SK-N-SH (cell line): ENCODE data around the gene CHST15. TPM values are rescaled to one million over a fixed set of nuclear protein-coding genes. Genes with fewer than 3 reads are reported as not detected.

Experiments
- CTCF ChIA-PET: fragments of 300-600, 350-600 bp; formaldehyde crosslinking; extraction: SDS; loops from one replicate; lab custom pipeline; 2021; lab: Yijun Ruan, JAX
- POLR2A ChIA-PET: fragments of 350-600 bp; sonication (Branson Sonifier 250); formaldehyde crosslinking; extraction: SDS; loops from one replicate; lab custom pipeline; 2020; ENCODE audit warnings: antibody characterized with exemption, inconsistent platforms; lab: Yijun Ruan, JAX
- DNase-seq: peaks from one replicate; pipeline ENCODE4 v3.0.0; 2012
- H2AFZ ChIP-seq: fragments of 200-600 bp; sonication (generic); 2 replicates; pipeline ENCODE4 v1.8.1; 2016; ENCODE audit warnings: antibody characterized with exemption, mild to moderate bottlenecking, low read depth
- H3F3A ChIP-seq: fragments of 200-600 bp; sonication (generic); replicated peaks from 2 replicates; pipeline ENCODE3; 2016; ENCODE audit warnings: antibody characterized with exemption, mild to moderate bottlenecking; ENCODE audit not compliant: insufficient read depth
- H3K27ac ChIP-seq, 2 experiments: fragments of 200-500 bp in 1 of 2; fragments of 200-600 bp in 1 of 2; sonication (Bioruptor generic) in 1 of 2; sonication (generic), shearing (Covaris generic) in 1 of 2; 2 replicates each; pipeline versions ENCODE4 v1.5.1 to v1.6.1; 2014 to 2016; ENCODE audit warnings: low read depth in 2 of 2, inconsistent platforms in 1 of 2, low read length in 1 of 2, mild to moderate bottlenecking in 1 of 2, mixed read lengths in 1 of 2
- H3K27me3 ChIP-seq: fragments of 200-600 bp; sonication (generic), shearing (Covaris generic); 2 replicates; pipeline ENCODE4 v1.6.1; 2016; ENCODE audit warnings: mixed run types; ENCODE audit not compliant: insufficient read depth
- H3K36me3 ChIP-seq, 2 experiments: fragments of 200-500 bp in 1 of 2; fragments of 200-600 bp in 1 of 2; sonication (Bioruptor generic) in 1 of 2; sonication (generic) in 1 of 2; replicated peaks in 1 of 2; 2 replicates each; pipeline versions ENCODE3 to v1.5.1; 2014 to 2016; ENCODE audit warnings: low read length in 1 of 2, mild to moderate bottlenecking in 1 of 2; ENCODE audit not compliant: insufficient read depth in 2 of 2, control insufficient read depth in 1 of 2
- H3K4me1 ChIP-seq, 2 experiments: fragments of 200-500 bp in 1 of 2; fragments of 200-600 bp in 1 of 2; sonication (Bioruptor generic) in 1 of 2; sonication (generic), shearing (Covaris generic) in 1 of 2; 2 replicates each; pipeline versions ENCODE4 v1.5.1 to v1.6.1; 2014 to 2016; ENCODE audit warnings: low read depth in 1 of 2, low read length in 1 of 2, mixed run types in 1 of 2; ENCODE audit not compliant: insufficient read depth in 2 of 2, control insufficient read depth in 1 of 2
- H3K4me2 ChIP-seq: fragments of 200-600 bp; sonication (generic), shearing (Covaris generic); 2 replicates; pipeline ENCODE4 v1.6.1; 2017; ENCODE audit warnings: mixed run types
- H3K4me3 ChIP-seq, 2 experiments: fragments of 200-500 bp in 1 of 2; fragments of 200-600 bp in 1 of 2; sonication (Bioruptor generic) in 1 of 2; sonication (generic), shearing (Covaris generic) in 1 of 2; 2 replicates each; pipeline versions ENCODE4 v1.5.1 to v1.8.1; 2014 to 2016; ENCODE audit warnings: low read depth in 2 of 2, inconsistent platforms in 1 of 2, low read length in 1 of 2, mild to moderate bottlenecking in 1 of 2, mixed read lengths in 1 of 2, moderate library complexity in 1 of 2
- H3K79me2 ChIP-seq: fragments of 200-600 bp; sonication (generic); 2 replicates; pipeline ENCODE4 v1.8.1; 2017; ENCODE audit warnings: mild to moderate bottlenecking; ENCODE audit not compliant: insufficient read depth
- H3K9ac ChIP-seq: fragments of 200-600 bp; sonication (generic); 2 replicates; pipeline ENCODE4 v1.6.1; 2017; ENCODE audit warnings: mixed run types
- H3K9me2 ChIP-seq: fragments of 200-600 bp; sonication (generic); 2 replicates; pipeline ENCODE4 v1.6.1; 2017; ENCODE audit warnings: mixed run types
- H3K9me3 ChIP-seq: fragments of 200-600 bp; sonication (generic); 2 replicates; pipeline ENCODE4 v1.6.1; 2017; ENCODE audit warnings: mixed run types, mild to moderate bottlenecking, moderate library complexity
- H4K20me1 ChIP-seq: fragments of 200-600 bp; sonication (generic); 2 replicates; pipeline ENCODE4 v1.6.1; 2017; ENCODE audit warnings: mild to moderate bottlenecking, mixed run types; ENCODE audit not compliant: insufficient read depth
- FOSL2 ChIP-seq: IDR thresholded peaks from 2 replicates; pipeline ENCODE4 v1.4.0; 2012; ENCODE audit warnings: low read depth, mild to moderate bottlenecking, moderate library complexity, borderline replicate concordance
- FOXJ3 ChIP-seq: sonication (generic); formaldehyde crosslinking; IDR thresholded peaks from 2 replicates; pipeline ENCODE4 v1.5.1; 2020; ENCODE audit warnings: mild to moderate bottlenecking, missing genetic modification reagents
- GATA2 ChIP-seq: sonication (generic); formaldehyde crosslinking; IDR thresholded peaks from 2 replicates; pipeline ENCODE4 v1.5.0; 2020; ENCODE audit warnings: mild to moderate bottlenecking, missing genetic modification reagents
- NRF1 ChIP-seq: IDR thresholded peaks from 2 replicates; pipeline ENCODE4 v1.6.1; 2012; ENCODE audit warnings: low read depth, mild to moderate bottlenecking, low read length
- RFX5 ChIP-seq: IDR thresholded peaks from 2 replicates; pipeline ENCODE4 v1.6.1; 2012; ENCODE audit warnings: mild to moderate bottlenecking, improper control_type of control experiment, low read length
- RXRA ChIP-seq: IDR thresholded peaks from 2 replicates; pipeline ENCODE4 v1.4.0; 2012; ENCODE audit warnings: low read depth, mild to moderate bottlenecking, borderline replicate concordance
- TAF1 ChIP-seq: IDR thresholded peaks from 2 replicates; pipeline ENCODE4 v1.6.1; 2012; ENCODE audit warnings: low read depth, mild to moderate bottlenecking, low read length, moderate library complexity, borderline replicate concordance
- YY1 ChIP-seq: IDR thresholded peaks from 2 replicates; pipeline ENCODE4 v1.4.0; 2012; ENCODE audit warnings: low read depth, mild to moderate bottlenecking
- WGBS: methylation state at CpG from one replicate; pipeline ENCODE4 v1.1.6; 2017; ENCODE audit warnings: low lambda C conversion rate; 5-methylcytosine and 5-hydroxymethylcytosine counted together
- polyA plus RNA-seq, 3 experiments: library from polyadenylated mRNA; depleted of rRNA; stranded (reverse); fragments of >200 nt; gene quantifications; 2 replicates each; pipeline ENCODE4 v1.2.3, GENCODE V29; 2012
- TF ChIP-seq, protein P1 (sequence below): IDR thresholded peaks from 2 replicates; pipeline ENCODE4 v1.6.1; 2012; ENCODE audit warnings: mild to moderate bottlenecking, low read depth, low read length, moderate library complexity
- TF ChIP-seq, protein P2 (sequence below): fragments of 150-350 bp; IDR thresholded peaks from 2 replicates; pipeline ENCODE4 v1.6.1; 2017; ENCODE audit warnings: antibody characterized with exemption, low read length, low read depth, borderline replicate concordance
- TF ChIP-seq, protein P3 (sequence below): fragments of 150-350 bp; IDR thresholded peaks from 2 replicates; pipeline ENCODE4 v1.6.1; 2016; ENCODE audit warnings: mild to moderate bottlenecking, low read depth, low read length
- TF ChIP-seq, protein P4 (sequence below): IDR thresholded peaks from 2 replicates; pipeline ENCODE4; 2012

CHST15 gene
- polyA plus RNA-seq, 1 of the 3 experiments (the other 2 are of a cell fraction) = 0.02 TPM

DNA sequence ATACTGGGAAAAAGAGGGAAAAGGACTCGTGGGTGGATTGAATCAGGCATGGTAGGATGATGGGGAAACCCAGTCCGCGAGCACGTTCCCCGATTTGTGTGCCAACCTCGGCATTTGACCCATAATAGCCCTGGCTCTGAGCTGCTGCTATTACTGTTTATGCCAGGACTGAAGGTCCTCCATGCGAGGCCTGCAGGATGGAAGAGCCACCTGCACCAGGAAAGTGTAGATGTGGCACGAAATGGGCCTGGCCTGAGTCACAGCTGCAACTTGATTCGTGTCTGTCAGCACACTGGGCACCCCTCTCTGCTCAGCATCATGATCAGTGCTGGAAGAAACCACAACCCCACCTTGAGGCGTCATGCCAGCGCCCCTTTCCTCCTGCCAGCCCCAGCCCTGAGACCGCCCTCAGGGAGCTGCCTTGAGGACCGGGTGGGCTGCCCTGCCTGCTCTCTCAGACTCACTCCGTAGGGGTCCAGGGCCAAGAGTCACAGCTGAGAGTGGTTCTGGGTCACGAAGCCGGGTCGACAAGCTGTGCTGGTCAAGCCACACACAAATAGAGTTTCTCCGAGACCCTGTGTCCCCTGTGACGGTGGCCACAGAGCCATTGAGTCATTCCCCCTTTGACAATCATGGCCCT lies 74.4 kb downstream of the CHST15 start:
- Histone ChIP-seq H3K79me2 (no peaks in the 10 kb centered on the region), H2AFZ (no peak overlapping the region), H3K9me2 (no peaks in the 10 kb centered on the region), H3K27ac (no peak overlapping the region), H3K36me3 (no peaks in the 10 kb centered on the region), H3K9ac (no peak overlapping the region), H3F3A (no peaks in the 10 kb centered on the region), H3K9me3 (no peaks in the 10 kb centered on the region), H3K4me2 (no peak overlapping the region)
- WGBS = 62% methylated on average over 15 of the region's 19 CpGs
- POLR2A ChIA-PET = interaction anchor here (1.3 kb wide), 1 partner anchor 9 kb away, joined by 3 read pairs; no protein-coding TSS in a partner anchor
- DNase-seq = no peak
- TF ChIP-seq RFX5 (no peak), YY1 (no peak), GATA2 (CRISPR knock-in tag) (no peak), TAF1 (no peak), FOSL2 (no peak), NRF1 (no peak), FOXJ3 (CRISPR knock-in tag) (no peak), RXRA (no peak)
- TF ChIP-seq, protein P1, sequence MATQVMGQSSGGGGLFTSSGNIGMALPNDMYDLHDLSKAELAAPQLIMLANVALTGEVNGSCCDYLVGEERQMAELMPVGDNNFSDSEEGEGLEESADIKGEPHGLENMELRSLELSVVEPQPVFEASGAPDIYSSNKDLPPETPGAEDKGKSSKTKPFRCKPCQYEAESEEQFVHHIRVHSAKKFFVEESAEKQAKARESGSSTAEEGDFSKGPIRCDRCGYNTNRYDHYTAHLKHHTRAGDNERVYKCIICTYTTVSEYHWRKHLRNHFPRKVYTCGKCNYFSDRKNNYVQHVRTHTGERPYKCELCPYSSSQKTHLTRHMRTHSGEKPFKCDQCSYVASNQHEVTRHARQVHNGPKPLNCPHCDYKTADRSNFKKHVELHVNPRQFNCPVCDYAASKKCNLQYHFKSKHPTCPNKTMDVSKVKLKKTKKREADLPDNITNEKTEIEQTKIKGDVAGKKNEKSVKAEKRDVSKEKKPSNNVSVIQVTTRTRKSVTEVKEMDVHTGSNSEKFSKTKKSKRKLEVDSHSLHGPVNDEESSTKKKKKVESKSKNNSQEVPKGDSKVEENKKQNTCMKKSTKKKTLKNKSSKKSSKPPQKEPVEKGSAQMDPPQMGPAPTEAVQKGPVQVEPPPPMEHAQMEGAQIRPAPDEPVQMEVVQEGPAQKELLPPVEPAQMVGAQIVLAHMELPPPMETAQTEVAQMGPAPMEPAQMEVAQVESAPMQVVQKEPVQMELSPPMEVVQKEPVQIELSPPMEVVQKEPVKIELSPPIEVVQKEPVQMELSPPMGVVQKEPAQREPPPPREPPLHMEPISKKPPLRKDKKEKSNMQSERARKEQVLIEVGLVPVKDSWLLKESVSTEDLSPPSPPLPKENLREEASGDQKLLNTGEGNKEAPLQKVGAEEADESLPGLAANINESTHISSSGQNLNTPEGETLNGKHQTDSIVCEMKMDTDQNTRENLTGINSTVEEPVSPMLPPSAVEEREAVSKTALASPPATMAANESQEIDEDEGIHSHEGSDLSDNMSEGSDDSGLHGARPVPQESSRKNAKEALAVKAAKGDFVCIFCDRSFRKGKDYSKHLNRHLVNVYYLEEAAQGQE = no peak
- TF ChIP-seq, protein P2, sequence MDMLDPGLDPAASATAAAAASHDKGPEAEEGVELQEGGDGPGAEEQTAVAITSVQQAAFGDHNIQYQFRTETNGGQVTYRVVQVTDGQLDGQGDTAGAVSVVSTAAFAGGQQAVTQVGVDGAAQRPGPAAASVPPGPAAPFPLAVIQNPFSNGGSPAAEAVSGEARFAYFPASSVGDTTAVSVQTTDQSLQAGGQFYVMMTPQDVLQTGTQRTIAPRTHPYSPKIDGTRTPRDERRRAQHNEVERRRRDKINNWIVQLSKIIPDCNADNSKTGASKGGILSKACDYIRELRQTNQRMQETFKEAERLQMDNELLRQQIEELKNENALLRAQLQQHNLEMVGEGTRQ = no peak
- TF ChIP-seq, protein P3, sequence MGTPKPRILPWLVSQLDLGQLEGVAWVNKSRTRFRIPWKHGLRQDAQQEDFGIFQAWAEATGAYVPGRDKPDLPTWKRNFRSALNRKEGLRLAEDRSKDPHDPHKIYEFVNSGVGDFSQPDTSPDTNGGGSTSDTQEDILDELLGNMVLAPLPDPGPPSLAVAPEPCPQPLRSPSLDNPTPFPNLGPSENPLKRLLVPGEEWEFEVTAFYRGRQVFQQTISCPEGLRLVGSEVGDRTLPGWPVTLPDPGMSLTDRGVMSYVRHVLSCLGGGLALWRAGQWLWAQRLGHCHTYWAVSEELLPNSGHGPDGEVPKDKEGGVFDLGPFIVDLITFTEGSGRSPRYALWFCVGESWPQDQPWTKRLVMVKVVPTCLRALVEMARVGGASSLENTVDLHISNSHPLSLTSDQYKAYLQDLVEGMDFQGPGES = no peak
- TF ChIP-seq, protein P4, sequence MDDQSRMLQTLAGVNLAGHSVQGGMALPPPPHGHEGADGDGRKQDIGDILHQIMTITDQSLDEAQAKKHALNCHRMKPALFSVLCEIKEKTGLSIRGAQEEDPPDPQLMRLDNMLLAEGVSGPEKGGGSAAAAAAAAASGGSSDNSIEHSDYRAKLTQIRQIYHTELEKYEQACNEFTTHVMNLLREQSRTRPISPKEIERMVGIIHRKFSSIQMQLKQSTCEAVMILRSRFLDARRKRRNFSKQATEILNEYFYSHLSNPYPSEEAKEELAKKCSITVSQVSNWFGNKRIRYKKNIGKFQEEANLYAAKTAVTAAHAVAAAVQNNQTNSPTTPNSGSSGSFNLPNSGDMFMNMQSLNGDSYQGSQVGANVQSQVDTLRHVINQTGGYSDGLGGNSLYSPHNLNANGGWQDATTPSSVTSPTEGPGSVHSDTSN = no peak
- TF ChIP-seq, all 33 proteins: peak for 0
- Histone ChIP-seq H3K27me3 (no peaks in the 10 kb centered on the region), H4K20me1 (no peaks in the 10 kb centered on the region), H3K4me3 (no peak overlapping the region), H3K4me1 (no peaks in the 10 kb centered on the region)
- CTCF ChIA-PET = interaction anchor here (0.5 to 3.7 kb wide), 4 partner anchors 11 to 1668 kb away, joined by 3 to 17 read pairs (median 5); no protein-coding TSS in a partner anchor
